HCT116 (cell line): ENCODE measurements around the gene CCDC57. TPM values are rescaled to one million over a fixed set of nuclear protein-coding genes. Genes with fewer than 3 reads are reported as not detected.

ENCODE experiments used
- ATAC-seq: fragments of 200-7000 bp; cut with Tn5 transposase; 2 replicates; pipeline ENCODE4 v1.9.1; 2020; ENCODE audit warnings: mild to moderate bottlenecking, moderate library complexity
- BruUV-seq: library from RNA; stranded (reverse); fragments of 400-500 nt; replicated peaks from 2 replicates; lab custom pipeline; 2021; lab: Mats Ljungman, UMichigan
- CTCF ChIA-PET: fragments of 300-600 bp; sonication (Branson Sonifier 250); formaldehyde crosslinking; loops from one replicate; lab custom pipeline; 2021; ENCODE audit warnings: antibody characterized with exemption; lab: Charles Lee
- POLR2A ChIA-PET: fragments of 300-600, 350-600 bp; sonication (Branson Sonifier 250); formaldehyde crosslinking; loops from one replicate; lab custom pipeline; 2021; ENCODE audit warnings: antibody characterized with exemption; lab: Charles Lee
- RAD21 ChIA-PET, 2 experiments: fragments of 300-600 bp; sonication (Branson Sonifier 250); formaldehyde crosslinking; loops; one replicate each; lab custom pipeline; 2023; ENCODE audit warnings: low total read pairs in 2 of 2; ENCODE audit not compliant: uncharacterized antibody in 2 of 2, unreplicated experiment in 2 of 2, low non-redundant PET in 1 of 2; lab: Charles Lee
- DNase-seq: peaks from one replicate; pipeline ENCODE4 v3.0.0-alpha.2; 2010; ENCODE audit warnings: low read depth, low spot score
- H2AFZ ChIP-seq: fragments of 200-600 bp; shearing (Covaris generic), sonication (generic); 2 replicates; pipeline ENCODE4 v1.6.1; 2017; ENCODE audit warnings: low read depth, mixed run types, mixed read lengths, antibody characterized with exemption, low read length; ENCODE audit not compliant: poor library complexity, severe bottlenecking
- H3K27ac ChIP-seq: 2 replicates; pipeline ENCODE4 v1.5.1; 2012; ENCODE audit warnings: low read depth, low read length
- H3K27me3 ChIP-seq: fragments of 200-600 bp; sonication (generic); 2 replicates; pipeline ENCODE4 v1.6.1; 2016; ENCODE audit warnings: mixed run types, low read length, mixed read lengths; ENCODE audit not compliant: insufficient read depth
- H3K36me3 ChIP-seq, 2 experiments: fragments of 200-500 bp in 1 of 2; fragments of 200-600 bp in 1 of 2; sonication (Bioruptor generic) in 1 of 2; sonication (generic) in 1 of 2; 2 replicates each; pipeline versions ENCODE4 v1.5.1 to v1.6.1; 2014 to 2016; ENCODE audit warnings: low read length in 2 of 2, inconsistent platforms in 1 of 2, mixed read lengths in 1 of 2, mixed run types in 1 of 2; ENCODE audit not compliant: insufficient read depth in 2 of 2, control insufficient read depth in 1 of 2
- H3K4me1 ChIP-seq, 2 experiments: fragments of 200-600 bp in 1 of 2; sonication (generic) in 1 of 2; 2 replicates each; pipeline versions ENCODE4 v1.5.1 to v1.6.1; 2012 to 2017; ENCODE audit warnings: low read length in 2 of 2, inconsistent platforms in 1 of 2, mild to moderate bottlenecking in 1 of 2, mixed read lengths in 1 of 2, mixed run types in 1 of 2, moderate library complexity in 1 of 2; ENCODE audit not compliant: insufficient read depth in 2 of 2, control insufficient read depth in 1 of 2
- H3K4me2 ChIP-seq: fragments of 200-600 bp; sonication (generic); 2 replicates; pipeline ENCODE4 v1.6.1; 2017; ENCODE audit warnings: mixed run types, low read length, mixed read lengths
- H3K4me3 ChIP-seq, 2 experiments: fragments of 200-600 bp in 1 of 2; sonication (generic) in 1 of 2; replicated peaks in 1 of 2; 2 replicates each; pipeline ENCODE4 v1.5.1; 2011 to 2016; ENCODE audit warnings: low read length in 2 of 2, control low read depth in 1 of 2, low read depth in 1 of 2, mild to moderate bottlenecking in 1 of 2, mixed read lengths in 1 of 2, mixed run types in 1 of 2
- H3K79me2 ChIP-seq: fragments of 200-600 bp; sonication (generic); 2 replicates; pipeline ENCODE4 v1.6.1; 2017; ENCODE audit warnings: mild to moderate bottlenecking, mixed run types, low read length, moderate library complexity, mixed read lengths; ENCODE audit not compliant: insufficient read depth
- H3K9ac ChIP-seq: fragments of 200-600 bp; sonication (generic); 2 replicates; pipeline ENCODE4 v1.6.1; 2016; ENCODE audit warnings: low read length, mixed read lengths
- H3K9me2 ChIP-seq: fragments of 200-600 bp; sonication (generic), shearing (Covaris generic); 2 replicates; pipeline ENCODE4 v1.6.1; 2017; ENCODE audit warnings: mixed run types, mild to moderate bottlenecking, moderate library complexity; ENCODE audit not compliant: insufficient read depth
- H3K9me3 ChIP-seq, 2 experiments: fragments of 200-500 bp in 1 of 2; fragments of 200-600 bp in 1 of 2; sonication (Bioruptor generic) in 1 of 2; sonication (generic) in 1 of 2; 2 replicates each; pipeline ENCODE4 v1.6.1; 2014 to 2017; ENCODE audit warnings: low read length in 2 of 2, mixed read lengths in 2 of 2, inconsistent platforms in 1 of 2, low read depth in 1 of 2, mild to moderate bottlenecking in 1 of 2, mixed run types in 1 of 2, moderate library complexity in 1 of 2; ENCODE audit not compliant: control insufficient read depth in 1 of 2, insufficient read depth in 1 of 2
- H4K20me1 ChIP-seq: fragments of 200-600 bp; sonication (generic), shearing (Covaris generic); 2 replicates; pipeline ENCODE4 v1.6.1; 2017; ENCODE audit warnings: mixed run types, mild to moderate bottlenecking, moderate library complexity; ENCODE audit not compliant: insufficient read depth
- CBX3 ChIP-seq: IDR thresholded peaks from 2 replicates; pipeline ENCODE4 v1.6.1; 2012; ENCODE audit warnings: low read depth
- CTCF ChIP-seq, 3 experiments: fragments of 200-600 bp in 1 of 3; sonication (generic) in 1 of 3; IDR thresholded peaks in 2 of 3; conservative IDR thresholded peaks in 1 of 3; 2 replicates each; pipeline ENCODE4 v1.5.1; 2012 to 2017; ENCODE audit warnings: low read depth in 2 of 3, low read length in 2 of 3, antibody characterized with exemption in 1 of 3, borderline replicate concordance in 1 of 3, control low read depth in 1 of 3, mild to moderate bottlenecking in 1 of 3, mixed read lengths in 1 of 3, mixed run types in 1 of 3, moderate library complexity in 1 of 3; ENCODE audit not compliant: insufficient read depth in 1 of 3
- EGR1 ChIP-seq: IDR thresholded peaks from 2 replicates; pipeline ENCODE4 v1.6.1; 2012; ENCODE audit warnings: low read depth
- ELF1 ChIP-seq: IDR thresholded peaks from 2 replicates; pipeline ENCODE4 v1.6.1; 2012; ENCODE audit warnings: low read depth, borderline replicate concordance
- EZH2 ChIP-seq: fragments of 200-600 bp; sonication (generic); IDR thresholded peaks from 2 replicates; pipeline ENCODE4 v1.6.1; 2017; ENCODE audit warnings: antibody characterized with exemption, mixed run types
- FOSL1 ChIP-seq: IDR thresholded peaks from 2 replicates; pipeline ENCODE4 v1.6.1; 2012; ENCODE audit warnings: low read depth
- JUND ChIP-seq: IDR thresholded peaks from 2 replicates; pipeline ENCODE4 v1.6.1; 2012
- MAX ChIP-seq: IDR thresholded peaks from 2 replicates; pipeline ENCODE4 v1.6.1; 2012
- RAD21 ChIP-seq: IDR thresholded peaks from 2 replicates; pipeline ENCODE4 v1.6.1; 2012; ENCODE audit warnings: low read depth, mild to moderate bottlenecking
- SIN3A ChIP-seq: IDR thresholded peaks from 2 replicates; pipeline ENCODE4 v1.6.1; 2012; ENCODE audit warnings: low read depth
- SP1 ChIP-seq: IDR thresholded peaks from 2 replicates; pipeline ENCODE4 v1.6.1; 2012; ENCODE audit warnings: low read depth
- TCF7L2 ChIP-seq: IDR thresholded peaks from 2 replicates; pipeline ENCODE4 v1.7.0; 2011; ENCODE audit warnings: borderline replicate concordance, inconsistent platforms; ENCODE audit not compliant: insufficient read depth, insufficient read length; ENCODE audit errors: extremely low read depth
- YY1 ChIP-seq: IDR thresholded peaks from 2 replicates; pipeline ENCODE4 v1.6.1; 2011; ENCODE audit warnings: low read length, low read depth, moderate library complexity, mild to moderate bottlenecking; ENCODE audit not compliant: insufficient replicate concordance; ENCODE audit errors: extremely low read depth
- ZBTB33 ChIP-seq: IDR thresholded peaks from 2 replicates; pipeline ENCODE4 v1.6.1; 2011; ENCODE audit warnings: mild to moderate bottlenecking, low read length, moderate library complexity; ENCODE audit not compliant: insufficient replicate concordance; ENCODE audit errors: extremely low read depth
- intact Hi-C: fragments of 100-400 bp; cut with micrococcal nuclease; formaldehyde crosslinking; loops from 2 replicates; pipeline ENCODE4 v1.10.0; 2022
- total RNA-seq: library from RNA; stranded (reverse); gene quantifications from one replicate; pipeline ENCODE4 v1.2.1, GENCODE V29; 2021; ENCODE audit not compliant: unreplicated experiment

CCDC57 gene
- total RNA-seq, 1 experiment from 2014 or later, result 143 TPM

GRCh38 chr17:82178499-82179261 lies 34.0 kb downstream of the CCDC57 start:
- no peak overlapping the region for H3K4me3 ChIP-seq
- RAD21 ChIA-PET, result no interaction called here
- no peak for TF ChIP-seq CBX3
- TF ChIP-seq FOSL1, result no peak
- no peak for TF ChIP-seq MAX
- no peak for TF ChIP-seq TCF7L2
- no peak for TF ChIP-seq SP1
- TF ChIP-seq RAD21, result no peak
- no peak for TF ChIP-seq YY1
- no peak for TF ChIP-seq CTCF (IDR thresholded peaks at IDR 0.05 in 2 of 3, conservative IDR thresholded peaks at IDR 0.05 in 1 of 3; ENCODE audit: borderline replicate concordance in 1 of 3, insufficient read depth in 1 of 3, low read depth in 2 of 3, low read length in 2 of 3)
- no peak for TF ChIP-seq EZH2
- TF ChIP-seq SIN3A, result no peak
- no peak for TF ChIP-seq ZBTB33
- TF ChIP-seq ELF1, result no peak
- TF ChIP-seq JUND, result no peak
- TF ChIP-seq EGR1, result no peak
- TF ChIP-seq, all 23 proteins: peak for 0
- no peak for ATAC-seq
- ChIA-PET POLR2A (no interaction called here), CTCF (no interaction called here)
- H4K20me1 ChIP-seq, result no peaks in the 10 kb centered on the region
- H3K9me2 ChIP-seq, result no peaks in the 10 kb centered on the region
- DNase-seq, result no peak
- H3K27ac ChIP-seq, result no peak overlapping the region
- no peak overlapping the region for H2AFZ ChIP-seq
- no peaks in the 10 kb centered on the region for H3K9me3 ChIP-seq
- no peak overlapping the region for H3K9ac ChIP-seq
- intact Hi-C loops, result no loop called here
- 0 out of 4 replicates have a peak, but pooled peaks cover 0 to 4% of the 10 kb centered on the region in 2 experiments for H3K4me1 ChIP-seq
- H3K36me3 ChIP-seq, result peaks cover 17 to 19% of the 10 kb centered on the region in 2 experiments
- H3K4me2 ChIP-seq, result no peak overlapping the region
- BruUV-seq, result no TSS peak
- H3K79me2 ChIP-seq, result no peaks in the 10 kb centered on the region
- H3K27me3 ChIP-seq, result no peaks in the 10 kb centered on the region
